Activated naive CD8-positive, alpha-beta T cell (primary cell): ENCODE data around the gene ANKRD13B.

Source experiments
- H3K27ac Mint-ChIP-seq: one replicate; pipeline ENCODE4 v1.8.0; 2021; ENCODE audit warnings: mixed read lengths
- H3K27me3 Mint-ChIP-seq: one replicate; pipeline ENCODE4 v1.8.0; 2021; ENCODE audit warnings: mixed read lengths
- H3K36me3 Mint-ChIP-seq: one replicate; pipeline ENCODE4 v1.8.0; 2021; ENCODE audit warnings: mixed read lengths
- H3K4me1 Mint-ChIP-seq: one replicate; pipeline ENCODE4 v1.8.0; 2021; ENCODE audit warnings: low read depth, mixed read lengths
- H3K4me3 Mint-ChIP-seq: one replicate; pipeline ENCODE4 v1.8.0; 2021; ENCODE audit warnings: mild to moderate bottlenecking, mixed read lengths
- H3K9me3 Mint-ChIP-seq: one replicate; pipeline ENCODE4 v1.8.0; 2021; ENCODE audit warnings: low read depth, mixed read lengths

The ANKRD13B gene

DNA sequence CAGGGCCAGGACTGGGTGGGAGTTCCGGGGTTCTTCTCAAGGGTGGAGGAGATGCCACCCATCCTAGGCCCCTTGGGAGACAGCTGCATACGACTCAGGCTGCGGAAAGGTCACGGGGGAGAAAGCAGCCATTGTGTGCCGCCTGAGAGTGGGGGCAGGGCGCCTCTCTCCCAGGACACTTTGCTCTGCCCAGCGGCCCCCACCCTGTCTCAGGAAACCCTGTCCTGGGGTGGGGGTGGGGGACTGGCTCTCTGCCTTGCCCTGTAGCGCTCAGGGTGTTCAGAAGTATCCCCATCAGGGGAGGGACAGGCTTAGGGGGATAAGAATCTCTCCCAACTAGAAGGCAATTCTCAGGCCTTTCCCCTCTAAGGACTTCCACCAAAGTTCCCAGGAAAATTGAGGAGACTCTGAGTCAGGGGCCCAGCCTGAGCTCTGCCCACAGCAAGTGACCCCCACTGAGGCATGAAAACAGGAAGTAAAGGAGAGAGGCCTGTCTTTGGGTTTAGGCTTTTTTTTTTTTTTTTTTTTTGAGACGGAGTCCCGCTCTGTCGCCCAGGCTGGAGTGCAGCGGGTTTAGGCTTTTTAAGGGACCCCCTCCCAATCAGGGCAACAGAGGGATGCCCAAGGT, 8.4 kb upstream of the ANKRD13B start:
- no peaks in the 10 kb centered on the region for H3K9me3 Mint-ChIP-seq
- H3K4me1 Mint-ChIP-seq: peaks cover 45% of the 10 kb centered on the region
- peaks cover 3% of the 10 kb centered on the region for H3K36me3 Mint-ChIP-seq
- H3K27ac Mint-ChIP-seq: peak overlapping the region; percentile 78
- H3K4me3 Mint-ChIP-seq: peak overlapping the region; percentile 59
- H3K27me3 Mint-ChIP-seq: no peaks in the 10 kb centered on the region

DNA sequence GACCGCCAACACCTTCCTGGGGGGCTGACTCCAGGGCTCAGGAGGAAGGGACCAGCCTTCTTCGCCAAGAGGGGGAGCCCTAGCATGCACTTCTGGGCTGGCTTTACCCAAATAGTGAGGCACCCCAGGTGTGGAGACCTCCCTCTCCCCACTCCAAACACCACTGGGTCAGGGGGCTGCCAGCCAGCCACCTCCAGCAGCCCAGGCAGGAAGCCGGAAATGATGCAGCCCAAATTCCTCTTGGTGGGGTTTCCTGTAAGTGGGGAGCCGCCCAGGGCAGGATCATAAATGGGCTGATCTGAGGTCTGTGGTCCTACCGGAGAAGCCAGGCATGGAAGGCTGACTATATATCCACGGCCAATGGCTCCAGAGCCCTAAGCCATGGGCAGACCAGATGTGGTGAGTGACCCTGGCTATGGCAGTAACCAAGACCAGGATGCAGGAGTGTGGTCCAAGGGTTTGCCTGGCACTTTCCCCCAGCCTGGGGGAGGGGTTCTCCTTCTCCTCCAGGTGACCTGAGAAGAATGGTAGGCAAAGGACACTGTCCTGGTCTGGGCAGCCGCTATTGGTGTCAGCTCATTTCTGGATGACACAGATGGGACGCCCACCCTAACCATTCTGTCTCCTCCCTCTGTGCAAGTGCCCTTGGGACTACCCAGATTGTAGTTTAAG, 7.7 kb upstream of the ANKRD13B start:
- Mint-ChIP-seq H3K36me3 (peaks cover 3% of the 10 kb centered on the region), H3K27me3 (no peaks in the 10 kb centered on the region), H3K4me1 (peaks cover 49% of the 10 kb centered on the region), H3K9me3 (no peaks in the 10 kb centered on the region), H3K27ac (no peak overlapping the region), H3K4me3 (peak overlapping the region; percentile 23)

DNA sequence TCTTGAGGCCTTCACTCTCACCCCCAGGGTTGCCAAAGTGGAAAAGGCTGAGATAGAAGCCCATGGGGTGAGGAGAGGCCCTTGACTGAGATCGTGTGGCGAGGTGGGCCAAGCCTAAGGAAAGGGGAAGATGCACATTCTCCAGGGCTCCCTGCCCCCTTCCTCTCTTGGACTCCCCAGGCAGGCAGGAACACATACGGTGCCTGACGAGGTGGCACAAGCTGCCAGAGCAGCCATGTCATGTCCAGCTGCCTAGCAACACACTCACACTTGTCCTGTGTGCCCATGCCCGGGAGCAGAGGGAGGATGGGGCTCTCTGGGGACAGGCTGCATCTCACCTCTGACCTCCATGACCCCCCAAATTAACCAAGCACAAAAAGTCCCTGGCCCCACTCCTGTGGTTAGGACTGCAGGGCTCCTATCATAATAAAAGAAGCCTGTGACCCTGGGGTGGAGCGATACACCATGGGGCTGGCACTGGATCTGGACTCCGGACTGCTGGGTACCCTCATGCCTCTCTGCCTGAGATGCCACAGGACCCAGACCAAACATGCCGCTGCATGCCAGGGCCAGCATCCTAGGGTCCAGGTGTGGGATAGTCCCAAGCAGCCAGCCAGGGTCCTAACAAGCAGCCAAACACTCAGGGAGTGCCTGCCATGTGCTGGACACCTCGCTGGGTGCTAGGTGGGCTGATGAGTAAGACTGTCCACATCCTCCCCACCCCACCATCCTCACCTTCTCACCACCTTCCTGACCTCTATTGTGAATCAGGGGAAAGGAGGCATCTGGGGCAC, 6.1 kb upstream of the ANKRD13B start:
- no peaks in the 10 kb centered on the region for H3K9me3 Mint-ChIP-seq
- H3K4me1 Mint-ChIP-seq: peaks cover 58% of the 10 kb centered on the region
- H3K27me3 Mint-ChIP-seq: no peaks in the 10 kb centered on the region
- peak overlapping the region; percentile 92 for H3K27ac Mint-ChIP-seq
- peak overlapping the region; percentile 97 for H3K4me3 Mint-ChIP-seq
- H3K36me3 Mint-ChIP-seq: no peaks in the 10 kb centered on the region

DNA sequence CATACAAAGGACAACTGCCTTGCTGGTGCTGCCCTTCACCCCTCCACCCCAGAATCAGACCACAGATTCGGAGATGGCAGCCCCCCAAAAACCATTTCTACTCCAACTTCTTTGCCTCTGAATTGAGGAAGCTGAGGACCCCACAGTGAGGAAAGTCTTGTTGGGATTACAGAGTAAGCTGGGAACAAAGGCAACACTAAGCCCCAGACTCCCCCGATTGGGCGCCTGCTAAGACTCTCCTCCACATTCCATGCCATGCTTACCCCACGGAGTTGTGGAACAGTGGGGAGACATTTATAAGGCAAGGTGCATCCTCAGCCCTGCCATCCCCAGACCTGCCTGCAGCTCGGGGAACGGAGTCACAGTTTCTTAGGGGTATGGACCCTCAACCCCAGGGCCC, 5.3 kb upstream of the ANKRD13B start:
- Mint-ChIP-seq H3K27me3 (no peaks in the 10 kb centered on the region), H3K36me3 (no peaks in the 10 kb centered on the region), H3K27ac (peak overlapping the region; percentile 92), H3K4me3 (peak overlapping the region; percentile 97), H3K4me1 (peaks cover 63% of the 10 kb centered on the region), H3K9me3 (no peaks in the 10 kb centered on the region)

DNA sequence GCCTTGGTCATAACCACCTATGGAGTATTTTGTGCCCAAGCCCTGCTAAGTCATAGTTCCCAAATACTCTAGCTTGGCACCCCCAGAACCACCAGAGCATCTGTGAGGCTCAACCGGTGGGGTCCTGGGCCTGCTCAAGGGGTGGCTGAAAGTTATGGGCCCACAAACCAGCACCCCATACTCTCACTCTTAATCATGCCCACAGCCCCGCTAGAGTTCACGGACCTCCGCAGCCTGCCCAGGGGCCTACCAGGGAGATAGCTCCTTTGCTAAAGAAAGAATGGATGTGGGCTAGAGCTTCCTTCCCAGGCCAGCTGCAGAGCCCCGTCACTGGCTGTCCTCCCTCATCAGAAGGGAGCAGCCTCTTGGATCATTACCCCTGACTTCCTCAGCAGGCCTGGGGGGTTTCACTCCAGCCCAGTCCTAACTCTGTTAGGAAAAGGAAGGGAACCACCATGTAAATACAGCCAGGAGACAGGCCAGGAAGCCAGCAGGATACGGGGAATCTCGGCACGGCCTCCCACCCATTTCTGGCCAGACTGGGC, 4.8 kb upstream of the ANKRD13B start:
- Mint-ChIP-seq H3K4me1 (peaks cover 66% of the 10 kb centered on the region), H3K27ac (peak overlapping the region; percentile 92), H3K36me3 (no peaks in the 10 kb centered on the region), H3K27me3 (no peaks in the 10 kb centered on the region), H3K9me3 (no peaks in the 10 kb centered on the region), H3K4me3 (peak overlapping the region; percentile 97)

DNA sequence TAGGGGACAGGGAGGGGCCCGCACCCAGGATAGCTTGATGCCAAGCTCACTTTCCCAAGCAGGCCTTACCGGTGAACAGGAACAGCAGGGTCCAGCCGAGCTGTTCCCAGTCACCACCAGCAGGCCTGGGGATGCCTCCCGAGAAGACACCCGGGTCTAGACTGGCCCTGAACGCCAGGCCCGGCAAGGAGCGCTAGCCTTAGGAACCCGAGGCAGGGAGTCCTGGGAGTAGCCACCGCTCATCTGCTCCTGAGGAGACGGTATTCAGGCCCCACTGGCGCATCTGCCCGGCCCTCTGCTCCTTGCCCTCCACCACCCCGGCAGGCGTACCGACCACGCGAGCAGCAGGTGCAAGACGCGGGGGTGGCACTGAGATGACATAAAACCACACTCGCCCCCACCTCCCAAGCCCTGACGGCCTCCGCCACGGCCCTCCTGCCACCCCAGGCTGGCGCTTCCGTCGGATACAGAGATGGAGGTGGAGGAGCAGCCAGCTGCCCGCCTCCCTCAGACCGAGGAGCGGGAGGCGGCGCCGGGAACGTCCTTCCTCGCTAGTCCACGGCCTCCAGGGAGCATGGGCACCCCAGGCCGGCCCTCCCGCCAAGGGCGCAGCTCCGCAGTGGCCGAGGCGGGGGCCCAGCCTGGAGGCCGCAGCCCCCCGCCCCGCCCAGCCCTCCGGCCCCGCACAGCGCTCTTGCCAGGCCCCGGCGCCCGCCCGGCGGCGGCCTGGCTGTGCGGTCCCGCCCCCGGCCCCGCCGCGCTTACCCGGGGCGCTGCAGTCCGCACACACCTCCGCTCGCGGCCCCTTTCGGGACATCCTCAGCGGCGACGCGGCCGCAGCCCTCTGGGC, 4.1 kb upstream of the ANKRD13B start:
- H3K4me3 Mint-ChIP-seq: peak overlapping the region; percentile 97
- peak overlapping the region; percentile 92 for H3K27ac Mint-ChIP-seq
- H3K9me3 Mint-ChIP-seq: no peaks in the 10 kb centered on the region
- H3K27me3 Mint-ChIP-seq: no peaks in the 10 kb centered on the region
- H3K4me1 Mint-ChIP-seq: peaks cover 65% of the 10 kb centered on the region
- no peaks in the 10 kb centered on the region for H3K36me3 Mint-ChIP-seq

DNA sequence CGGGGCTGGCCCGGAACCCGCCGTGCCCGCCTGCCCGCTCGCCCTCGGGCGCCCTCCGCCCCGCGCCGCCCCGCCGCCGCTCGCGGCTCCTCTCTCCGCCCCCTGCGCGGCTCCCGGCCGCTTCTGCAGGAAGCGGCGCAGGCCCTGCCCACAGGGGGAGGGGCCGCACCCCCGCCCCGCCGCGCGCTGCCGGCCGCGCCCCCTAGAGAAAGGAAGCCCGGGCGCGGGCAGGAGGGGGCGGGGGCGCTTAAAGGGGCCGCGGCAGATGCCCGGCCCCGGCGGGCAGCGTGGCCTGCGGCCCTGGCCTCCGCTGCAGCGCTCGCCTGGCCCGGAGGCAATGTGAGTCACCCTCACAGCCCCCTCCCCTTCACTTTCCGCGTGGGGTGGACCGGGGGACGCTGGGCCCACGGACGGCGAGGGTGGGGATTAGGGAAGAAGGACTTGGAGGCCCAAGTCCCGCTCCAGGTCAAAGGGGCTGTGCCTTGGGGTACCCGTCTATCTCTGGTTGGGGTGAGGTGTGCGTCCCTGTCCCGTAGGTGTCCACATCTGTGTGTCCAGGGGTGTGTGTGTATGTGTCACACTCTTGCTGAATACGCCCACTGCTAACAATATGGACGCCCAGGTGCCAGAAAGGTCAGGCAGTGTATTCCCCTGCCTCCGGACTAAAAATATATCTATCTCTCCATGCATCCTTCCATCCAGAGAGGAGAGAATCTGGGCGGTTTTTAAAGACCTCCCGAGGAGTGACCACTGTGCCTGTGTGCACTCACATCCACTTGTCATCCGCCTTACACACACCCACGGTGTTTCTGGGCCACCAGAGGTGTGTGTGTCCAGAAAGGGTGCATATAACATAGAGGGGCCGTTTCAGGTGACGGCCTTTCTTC, 3.2 kb upstream of the ANKRD13B start, which contains the start of gene GIT1:
Gene GIT1, minus strand, starts transcription at position 125 of the 887 bp plus-strand sequence. CDS start 270 bp downstream, outside the sequence.
- Mint-ChIP-seq H3K36me3 (no peaks in the 10 kb centered on the region), H3K4me3 (peak within 1 kb of the TSS; percentile 97), H3K9me3 (no peaks in the 10 kb centered on the region), H3K27me3 (no peaks in the 10 kb centered on the region), H3K4me1 (peaks cover 61% of the 10 kb centered on the region), H3K27ac (peak within 1 kb of the TSS; percentile 92)

DNA sequence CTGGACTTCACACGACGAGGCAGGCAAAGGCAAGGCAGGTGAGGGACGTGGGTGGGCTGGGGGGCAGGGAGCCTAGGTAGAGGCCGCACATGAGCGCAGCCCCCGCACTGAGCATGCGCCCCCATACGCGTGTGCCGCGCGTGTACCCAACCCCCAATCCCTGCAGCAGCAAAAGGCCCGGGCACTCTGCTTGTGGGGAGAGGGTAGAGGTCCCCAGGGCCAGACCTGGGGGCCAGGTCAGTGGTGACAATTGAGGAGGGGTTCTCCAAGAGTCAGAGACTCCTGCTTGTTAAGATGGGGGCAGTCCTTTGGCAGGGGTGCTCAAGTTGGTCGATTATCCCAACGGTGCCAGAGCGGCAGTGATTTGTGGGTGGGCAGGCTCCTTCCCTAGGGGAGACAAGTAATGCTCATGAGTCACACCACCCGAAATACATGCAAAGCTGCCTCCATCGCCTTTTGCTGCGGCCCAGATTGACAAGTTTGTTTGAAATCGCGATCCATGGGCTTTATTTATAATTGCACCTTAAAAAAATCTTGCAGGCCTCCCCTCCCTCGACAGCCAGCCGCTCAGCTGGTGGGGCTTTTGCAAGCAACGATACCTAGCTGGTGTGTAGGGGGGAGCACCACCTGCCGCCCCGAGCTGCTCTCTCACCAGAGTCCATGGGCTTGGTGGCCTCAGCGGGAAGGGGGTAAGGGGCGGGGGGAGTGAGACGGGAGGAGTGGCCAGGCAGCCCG, 2.4 kb upstream of the ANKRD13B start:
- peak overlapping the region; percentile 92 for H3K27ac Mint-ChIP-seq
- H3K4me3 Mint-ChIP-seq: peak overlapping the region; percentile 90
- no peaks in the 10 kb centered on the region for H3K27me3 Mint-ChIP-seq
- peaks cover 61% of the 10 kb centered on the region for H3K4me1 Mint-ChIP-seq
- no peaks in the 10 kb centered on the region for H3K36me3 Mint-ChIP-seq
- H3K9me3 Mint-ChIP-seq: no peaks in the 10 kb centered on the region

DNA sequence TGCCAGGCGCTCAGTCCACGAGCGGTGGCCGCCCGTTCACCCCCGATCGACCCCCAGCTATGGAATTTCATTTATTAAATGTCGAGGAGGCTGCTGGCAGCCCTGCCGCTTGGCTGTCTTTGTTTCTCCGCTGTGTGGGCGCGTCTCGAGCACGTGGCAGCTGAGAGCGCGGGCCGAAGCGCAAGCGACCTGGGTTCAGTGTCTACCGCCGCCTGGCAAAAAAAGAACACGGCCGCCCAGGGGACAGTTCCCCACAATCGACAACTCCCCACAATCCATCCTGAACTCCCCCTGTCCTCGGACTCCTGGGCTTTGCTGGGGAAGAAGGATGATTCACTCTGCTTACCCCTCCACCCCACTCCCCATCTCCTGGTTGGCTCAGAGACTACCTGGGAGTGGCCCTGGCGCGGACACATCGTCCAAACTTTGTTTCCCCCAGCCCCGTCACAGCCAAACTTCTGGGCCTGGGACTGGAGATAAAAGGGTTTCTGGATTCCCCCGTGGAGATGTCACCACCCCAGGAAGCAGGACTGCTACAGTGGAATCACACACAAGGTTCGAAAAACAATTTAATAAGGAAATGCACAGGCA, 1.7 kb upstream of the ANKRD13B start:
- Mint-ChIP-seq H3K4me1 (peaks cover 54% of the 10 kb centered on the region), H3K4me3 (peak overlapping the region; percentile 90), H3K27ac (peak overlapping the region; percentile 79), H3K36me3 (no peaks in the 10 kb centered on the region), H3K27me3 (no peaks in the 10 kb centered on the region), H3K9me3 (no peaks in the 10 kb centered on the region)

DNA sequence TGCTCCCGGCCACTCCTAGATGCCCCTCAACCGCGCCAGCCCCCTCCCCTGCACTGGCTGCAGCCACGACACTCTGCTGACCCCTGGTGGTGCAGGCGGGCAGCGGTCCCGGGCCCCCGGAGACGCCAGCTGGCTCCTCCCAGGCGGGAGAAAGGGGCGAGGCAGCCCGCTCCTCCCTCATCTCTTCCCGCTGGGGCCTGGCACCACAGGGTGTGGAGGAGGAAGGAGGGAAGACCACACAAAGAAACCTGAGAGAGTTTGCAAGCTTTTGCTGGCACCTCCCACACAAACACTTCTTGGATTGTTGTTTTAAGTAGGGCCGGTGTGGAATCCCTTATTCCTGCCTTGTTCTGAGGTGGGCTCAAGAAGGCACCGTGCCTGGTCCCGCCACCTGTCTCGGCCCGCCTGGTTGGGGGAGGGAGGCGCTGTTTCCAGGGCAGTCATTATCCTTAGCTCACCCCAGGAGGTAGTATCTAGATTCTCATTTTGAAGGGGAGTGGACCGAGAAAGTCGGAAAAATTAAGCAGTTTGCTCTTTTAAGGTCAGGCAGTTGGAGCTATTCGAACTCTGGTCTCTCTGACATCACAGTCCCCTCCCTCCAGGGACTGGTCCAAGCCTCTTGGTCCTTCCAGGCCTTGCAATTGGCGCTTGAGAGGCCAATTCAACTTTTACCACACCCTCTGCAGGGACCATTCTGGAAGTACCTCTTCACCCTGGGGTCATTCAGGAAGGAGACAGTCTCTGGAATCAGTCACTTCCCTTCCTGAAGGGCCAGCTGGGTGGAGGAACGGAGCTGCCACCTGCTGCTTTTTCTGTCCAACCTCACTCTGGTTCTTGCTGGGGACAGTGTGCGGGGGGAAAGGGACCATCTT, 959 bp upstream of the ANKRD13B start:
- Mint-ChIP-seq H3K4me3 (peak overlapping the region; percentile 90), H3K27ac (peak overlapping the region; percentile 79), H3K27me3 (no peaks in the 10 kb centered on the region), H3K36me3 (no peaks in the 10 kb centered on the region), H3K4me1 (peaks cover 48% of the 10 kb centered on the region), H3K9me3 (no peaks in the 10 kb centered on the region)

DNA sequence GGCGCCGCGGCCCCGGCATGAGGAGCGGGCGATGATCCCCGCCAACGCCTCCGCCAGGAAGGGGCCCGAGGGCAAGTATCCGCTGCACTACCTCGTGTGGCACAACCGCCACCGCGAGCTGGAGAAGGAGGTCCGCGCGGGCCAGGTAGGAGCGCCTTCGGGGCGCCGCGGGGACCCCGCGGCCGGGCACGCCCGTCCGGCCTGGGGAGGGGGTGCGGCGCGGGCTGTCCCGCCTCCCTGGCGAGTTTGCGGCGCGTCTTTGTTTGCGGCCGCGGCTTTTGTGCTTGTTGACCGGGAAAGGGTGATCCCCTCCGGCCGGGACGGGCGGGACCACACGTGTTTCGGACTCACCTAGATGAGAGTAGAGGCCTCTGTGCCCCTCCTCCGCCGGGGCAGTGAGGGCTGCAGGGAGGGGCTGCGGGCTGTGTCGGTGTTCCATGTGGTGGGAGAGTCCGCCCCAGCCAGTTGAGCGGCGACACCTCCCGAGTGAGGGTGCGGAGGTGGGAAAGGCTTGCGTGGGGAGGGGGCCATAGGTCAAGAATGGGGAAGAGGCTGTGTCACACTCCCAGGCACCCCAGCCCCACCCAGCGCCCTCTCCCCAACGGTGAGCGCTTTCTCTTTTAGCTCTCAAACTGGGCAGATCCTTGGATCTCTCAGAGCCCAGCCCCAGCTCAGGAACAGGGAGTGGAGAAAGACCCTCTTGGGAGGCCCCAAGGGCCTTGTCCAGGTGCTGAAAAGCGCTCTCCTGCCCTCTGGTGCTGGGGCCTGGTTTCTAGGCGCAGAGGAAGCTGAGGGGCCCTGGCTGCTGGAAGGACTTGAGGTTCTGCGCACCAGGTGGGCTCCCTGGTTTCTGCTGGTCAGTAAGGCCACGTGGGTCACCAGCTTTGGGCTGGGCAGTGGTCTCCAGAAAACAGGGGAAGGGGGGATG, 923 bp downstream of the ANKRD13B start:
- H3K27ac Mint-ChIP-seq: no peak overlapping the region
- H3K4me1 Mint-ChIP-seq: peaks cover 37% of the 10 kb centered on the region

More for the DNA sequence above, 923 bp downstream of the ANKRD13B start:
- Mint-ChIP-seq H3K27me3 (no peaks in the 10 kb centered on the region), H3K36me3 (no peaks in the 10 kb centered on the region), H3K4me3 (peak overlapping the region; percentile 79), H3K9me3 (no peaks in the 10 kb centered on the region)
